GM18868 (cell line): Measurements from ENCODE around the gene RAB44.

ENCODE experiments used
- ATAC-seq: cut with Tn5 transposase; IDR thresholded peaks from one replicate; pipeline ENCODE4 v1.9.1; 2021; ENCODE audit warnings: mild to moderate bottlenecking, moderate library complexity; ENCODE audit not compliant: unreplicated experiment

Gene RAB44

DNA sequence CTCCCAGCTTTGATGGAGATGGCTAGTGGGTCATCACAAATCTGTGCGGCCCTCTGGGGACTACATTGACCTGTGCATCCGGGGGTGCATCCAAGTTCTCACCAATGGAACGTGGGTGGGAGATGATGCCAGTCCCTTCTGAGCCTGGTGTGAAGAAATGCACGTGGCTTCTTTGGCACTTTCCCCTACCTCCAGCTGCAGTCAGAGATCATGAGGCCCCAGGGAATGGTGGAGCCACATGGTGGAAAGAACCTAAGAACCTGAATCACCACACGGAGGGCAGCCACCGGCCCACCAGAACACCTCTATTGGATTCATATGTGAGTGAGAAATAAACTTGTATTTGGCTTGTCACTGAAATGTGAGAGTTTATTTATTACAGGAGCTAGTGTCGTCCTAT is 29.0 kb upstream of the RAB44 start:
- ATAC-seq: no peak

DNA sequence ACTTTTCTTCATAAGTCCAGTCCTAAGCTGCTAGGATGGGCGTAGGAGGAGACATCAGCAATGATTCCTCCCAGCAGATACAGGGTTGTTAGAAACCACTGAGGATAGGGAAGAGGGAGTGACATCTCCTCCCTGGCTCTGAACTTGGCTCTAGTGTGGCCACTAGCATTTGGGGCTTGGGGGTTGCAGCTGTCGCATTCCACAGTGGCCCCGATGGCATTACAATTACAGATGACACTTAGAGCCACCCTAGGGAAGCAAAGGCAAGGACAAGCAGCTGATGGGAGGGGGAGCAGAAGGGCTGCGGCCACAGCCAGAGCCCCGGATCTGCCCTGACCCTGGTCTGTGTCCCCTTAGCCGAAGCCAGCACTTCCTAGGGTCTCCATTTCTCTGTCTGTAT is 28.6 kb upstream of the RAB44 start:
- ATAC-seq: no peak

- ATAC-seq: no peak
Measured at GRCh38 chr6:36670271-36670670, 27.4 kb upstream of the RAB44 start.

DNA sequence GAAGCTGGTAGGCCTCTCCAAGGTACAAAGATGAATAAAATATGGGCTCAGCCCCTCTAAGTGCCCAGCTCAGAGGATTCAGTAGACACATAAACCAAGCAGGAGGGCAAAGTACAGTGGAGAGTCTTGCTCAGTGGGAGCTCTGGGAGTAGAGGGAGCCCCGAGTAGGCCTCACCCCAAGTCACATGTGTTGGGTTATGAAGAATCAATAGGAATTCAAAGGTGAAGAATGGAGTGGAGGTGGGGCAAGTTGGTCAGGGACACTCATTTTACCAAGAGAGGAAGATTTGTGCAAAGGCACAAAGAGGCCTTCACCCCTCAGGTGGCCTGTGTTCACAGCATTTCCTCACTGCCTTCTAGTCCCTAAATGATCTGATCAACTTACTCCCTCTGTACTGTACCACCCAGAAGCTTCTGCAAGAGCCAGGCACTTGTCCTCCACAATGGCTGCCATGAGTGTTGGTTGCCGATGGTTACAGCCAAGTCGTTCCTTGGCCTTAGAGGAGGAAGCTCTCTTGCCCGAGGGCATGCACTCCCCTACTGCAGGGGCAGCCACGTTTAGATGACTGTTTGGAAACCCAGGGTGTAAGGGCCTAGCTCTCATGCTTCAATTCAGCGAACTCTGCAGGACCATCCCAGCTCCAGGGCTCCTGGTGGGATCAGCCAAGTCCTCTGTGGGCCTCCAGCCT is 25.8 kb upstream of the RAB44 start:
- ATAC-seq: no peak

DNA sequence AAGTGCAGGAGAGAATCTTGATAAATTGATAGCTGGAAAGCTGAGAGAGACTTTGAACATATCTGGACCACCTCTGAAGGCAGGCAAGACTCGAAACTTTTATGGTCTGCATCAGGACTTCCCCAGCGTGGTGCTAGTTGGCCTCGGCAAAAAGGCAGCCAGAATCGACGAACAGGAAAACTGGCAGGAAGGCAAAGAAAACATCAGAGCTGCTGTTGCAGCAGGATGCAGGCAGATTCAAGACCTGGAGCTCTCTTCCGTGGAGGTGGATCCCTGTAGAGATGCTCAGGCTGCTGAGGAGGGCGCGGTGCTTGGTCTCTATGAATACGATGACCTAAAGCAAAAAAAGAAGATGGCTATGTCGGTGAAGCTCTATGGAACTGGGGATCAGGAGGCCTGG is 23.7 kb upstream of the RAB44 start:
- ATAC-seq: no peak

- no peak for ATAC-seq
Measured at GRCh38 chr6:36674942-36675341, 22.7 kb upstream of the RAB44 start.

GRCh38 chr6:36676141-36677058 is 21.2 kb upstream of the RAB44 start:
- no peak for ATAC-seq

DNA sequence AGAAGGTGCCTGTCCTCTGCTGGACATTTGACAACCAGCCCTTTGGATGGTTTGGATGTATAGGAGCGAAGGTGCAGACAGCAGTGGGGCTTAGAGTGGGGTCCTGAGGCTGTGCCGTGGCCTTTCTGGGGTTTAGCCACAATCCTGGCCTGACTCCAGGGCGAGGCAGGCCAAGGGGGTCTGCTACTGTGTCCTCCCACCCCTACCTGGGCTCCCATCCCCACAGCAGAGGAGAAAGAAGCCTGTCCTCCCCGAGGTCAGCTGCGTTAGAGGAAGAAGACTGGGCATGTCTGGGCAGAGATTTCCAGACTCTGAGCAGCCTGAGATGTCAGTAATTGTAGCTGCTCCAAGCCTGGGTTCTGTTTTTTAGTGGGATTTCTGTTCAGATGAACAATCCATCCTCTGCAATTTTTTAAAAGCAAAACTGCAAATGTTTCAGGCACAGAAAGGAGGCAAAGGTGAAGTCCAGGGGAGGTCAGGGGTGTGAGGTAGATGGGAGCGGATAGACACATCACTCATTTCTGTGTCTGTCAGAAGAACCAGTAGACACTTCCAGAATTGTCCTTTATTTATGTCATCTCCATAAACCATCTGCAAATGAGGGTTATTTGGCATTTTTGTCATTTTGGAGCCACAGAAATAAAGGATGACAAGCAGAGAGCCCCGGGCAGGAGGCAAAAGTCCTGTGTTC is 20.4 kb upstream of the RAB44 start:
- ATAC-seq: no peak

GRCh38 chr6:36677753-36678487 is 19.7 kb upstream of the RAB44 start:
- no peak for ATAC-seq

GRCh38 chr6:36678488-36679042 is 19.1 kb upstream of the RAB44 start, which contains the start of gene CDKN1A:
CDKN1A (plus strand) TSS chr6:36678714; CDS start chr6:36684102, 5,388 bp downstream.
- peak; percentile 53 for ATAC-seq

DNA sequence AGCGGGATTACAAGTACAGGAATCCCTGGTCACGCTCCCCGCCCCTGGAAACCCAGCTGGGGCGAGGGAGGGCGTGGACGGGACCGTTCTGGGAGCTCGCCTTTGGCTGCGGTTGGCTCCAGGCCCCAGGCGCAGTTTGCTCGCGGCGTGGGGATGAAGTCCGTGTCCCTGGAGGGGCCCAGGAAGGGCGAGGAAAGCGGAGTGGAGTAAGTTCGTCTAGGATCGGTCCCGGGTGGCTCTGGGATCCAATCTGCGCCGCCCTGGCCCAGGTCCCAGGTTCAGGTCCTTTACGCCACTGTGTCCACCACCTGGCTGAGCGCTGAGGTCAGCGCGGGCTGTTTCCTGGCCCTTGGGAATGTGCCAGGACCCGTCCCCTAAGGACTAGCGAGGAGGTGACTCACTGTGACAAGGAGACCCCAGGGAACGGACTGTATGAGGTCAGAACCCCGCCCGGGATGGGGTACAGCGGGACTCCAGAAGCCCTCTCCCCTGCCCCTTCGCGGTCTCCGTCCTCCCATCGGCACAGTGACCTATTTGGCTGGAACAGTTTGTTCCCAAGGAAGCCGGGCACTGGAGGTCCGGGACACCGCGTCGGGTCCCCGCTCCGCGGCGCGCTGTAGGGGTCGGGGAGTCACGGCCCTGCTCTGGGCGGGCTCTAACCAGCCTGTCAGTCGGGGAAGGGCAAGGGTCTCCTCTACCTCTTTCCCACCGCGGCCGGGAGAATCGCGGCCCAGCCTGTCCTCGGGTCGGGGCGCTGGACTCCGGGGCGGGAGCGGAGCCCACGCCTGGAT is 18.4 kb upstream of the RAB44 start:
- no peak for ATAC-seq

GRCh38 chr6:36682328-36683144 is 15.1 kb upstream of the RAB44 start:
- no peak for ATAC-seq

DNA sequence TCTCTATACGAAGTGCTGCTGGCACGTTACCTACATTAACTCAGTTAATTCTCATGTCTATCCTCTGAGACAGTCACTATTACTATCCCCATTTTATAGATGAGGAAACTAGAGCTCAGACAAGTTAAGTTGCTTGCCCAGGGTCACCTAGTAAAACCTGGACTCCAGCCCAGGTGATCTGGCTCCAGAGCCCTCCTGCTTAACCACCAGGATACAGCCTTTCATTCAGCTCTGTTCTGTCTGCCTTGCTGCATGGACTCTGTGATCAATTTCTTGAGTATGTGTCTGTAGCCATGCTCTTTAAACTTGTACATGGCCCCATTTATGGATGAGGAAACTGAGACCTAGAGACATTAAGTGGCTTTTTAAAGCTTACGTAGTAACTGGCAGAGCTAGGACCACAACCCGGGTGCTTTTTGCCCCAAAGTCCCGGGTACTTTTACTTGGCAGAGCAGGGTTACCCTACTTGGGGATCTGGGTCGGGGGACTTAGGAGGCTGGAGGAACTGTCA is 14.4 kb upstream of the RAB44 start:
- ATAC-seq: no peak

- no peak for ATAC-seq
Measured at GRCh38 chr6:36683656-36684446, 13.8 kb upstream of the RAB44 start.

GRCh38 chr6:36684447-36684812 is 13.2 kb upstream of the RAB44 start:
- ATAC-seq: no peak

GRCh38 chr6:36685166-36685924 is 12.3 kb upstream of the RAB44 start:
- ATAC-seq: no peak
